GM13976 (cell line): ENCODE measurements around the gene ARFGAP3.
A peak's percentile ranks its signal among the peaks of the same experiment; 100 is the strongest.

Experiments
- DNase-seq: peaks from one replicate; pipeline ENCODE4 v3.0.0; 2012; ENCODE audit warnings: low spot score
- CTCF ChIP-seq: IDR thresholded peaks from 2 replicates; pipeline ENCODE4 v1.5.1; 2012; ENCODE audit warnings: borderline replicate concordance, mild to moderate bottlenecking; ENCODE audit not compliant: insufficient read depth; ENCODE audit errors: extremely low read depth, missing control alignments, control extremely low read depth
- in situ Hi-C: fragments of 300-500 bp; cut with MboI; formaldehyde crosslinking; loops from one replicate; pipeline ENCODE4 v1.12.0; 2022; ENCODE audit warnings: low sequenced_read_pairs, mixed read lengths, inconsistent platforms; ENCODE audit not compliant: unreplicated experiment

Gene ARFGAP3

GRCh38 chr22:42856865-42857704, at the start of gene ARFGAP3:
Gene ARFGAP3, minus strand, starts transcription at chr22:42857273. Its CDS starts 91 bp downstream, at chr22:42857182.
- DNase-seq = peak; percentile 99
- TF ChIP-seq CTCF = no peak
- in situ Hi-C loops = no loop called here

GRCh38 chr22:42905702-42906183, 48.7 kb upstream of the ARFGAP3 start:
- TF ChIP-seq CTCF = no peak
- DNase-seq = no peak
- in situ Hi-C loops = no loop called here

GRCh38 chr22:42905217-42905616, 48.1 kb upstream of the ARFGAP3 start:
- in situ Hi-C loops = no loop called here
- no peak for DNase-seq
- TF ChIP-seq CTCF = no peak

GRCh38 chr22:42904050-42904449, 47.0 kb upstream of the ARFGAP3 start:
- DNase-seq = no peak
- no peak for TF ChIP-seq CTCF
- in situ Hi-C loops = no loop called here

- no peak for DNase-seq
- no peak for TF ChIP-seq CTCF
- in situ Hi-C loops = no loop called here
Observed at GRCh38 chr22:42902875-42903510, 45.9 kb upstream of the ARFGAP3 start.

GRCh38 chr22:42901790-42902508, 44.9 kb upstream of the ARFGAP3 start:
- in situ Hi-C loops = no loop called here
- peak; percentile 20 for TF ChIP-seq CTCF
- no peak for DNase-seq
